ENCODE results near the gene VTI1A. TPM values are rescaled to one million over a fixed set of nuclear protein-coding genes. Genes with fewer than 3 reads are reported as not detected.

Gene VTI1A
- total and polyA plus RNA-seq, 2 of the 8 experiments (the other 6 are each of a cell fraction or from before 2014, with no cell fraction given) = 6.0 to 20.0 TPM

GRCh38 chr10:112570585-112570984, 123.6 kb downstream of the VTI1A start (continued):
- no peak for TF ChIP-seq CHD7 (IDR thresholded peaks at IDR 0.05; ENCODE audit: insufficient replicate concordance, low read length)
